ENCODE data around the gene KCTD19.
A peak's percentile ranks its signal among the peaks of the same experiment; 100 is the strongest.

The KCTD19 gene

DNA sequence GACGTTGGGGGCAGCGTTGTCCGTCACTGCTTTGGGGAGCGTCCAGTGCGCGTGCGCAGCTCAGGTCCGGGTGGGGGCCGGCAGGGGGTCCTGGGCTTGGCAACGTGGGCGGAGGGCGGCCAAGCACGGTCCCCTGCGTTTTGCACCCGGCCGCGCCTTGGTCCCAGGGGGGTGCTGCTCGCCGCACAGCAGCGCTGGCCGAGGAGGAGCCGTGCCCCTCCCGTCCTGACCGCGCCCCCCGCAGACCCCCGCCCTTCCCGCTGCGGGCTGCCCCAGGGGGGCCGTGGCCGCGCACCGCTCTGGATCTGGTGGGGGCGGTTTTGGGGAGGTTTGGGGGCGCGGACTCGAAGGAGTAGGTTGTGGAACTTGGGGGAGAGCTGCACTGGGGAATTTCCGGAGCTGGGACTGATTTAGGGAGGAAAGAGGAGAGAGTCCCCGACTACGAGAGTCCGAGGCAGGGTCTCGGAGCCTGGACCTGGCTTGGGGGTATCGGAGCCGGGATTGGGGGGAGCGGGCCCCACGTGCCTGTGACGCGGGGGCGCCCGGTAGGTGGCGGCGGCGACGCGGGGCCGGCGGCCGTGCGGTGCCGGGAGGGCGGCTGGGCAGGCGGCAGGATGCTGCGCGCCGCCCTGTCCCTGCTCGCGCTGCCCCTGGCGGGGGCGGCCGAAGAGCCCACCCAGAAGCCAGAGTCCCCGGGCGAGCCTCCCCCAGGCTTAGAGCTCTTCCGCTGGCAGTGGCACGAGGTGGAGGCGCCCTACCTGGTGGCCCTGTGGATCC lies 78.0 kb downstream of the KCTD19 start, which contains the start of gene SLC9A5:
Gene SLC9A5 (plus strand): TSS at position 579 of the 777 bp plus-strand sequence. CDS start 36 bp downstream, at position 615.
- Histone ChIP-seq H3K4me3 (ENCODE audit: insufficient read length, low read depth) (peak within 1 kb of the TSS; percentile 68), H3K9me3 (ENCODE audit: insufficient read depth, low read length) (no peaks in the 10 kb centered on the region), H3K9ac (ENCODE audit: insufficient read length, low read depth) (peak within 1 kb of the TSS; percentile 82), H3K27me3 (ENCODE audit: insufficient read depth, insufficient read length) (peaks cover 36% of the 10 kb centered on the region), H3K4me1 (ENCODE audit: insufficient read depth, insufficient read length) (peaks cover 34% of the 10 kb centered on the region), H3K36me3 (ENCODE audit: insufficient read depth, insufficient read length, low read length) (peaks cover 3% of the 10 kb centered on the region)
- no peak for TF ChIP-seq ZNF274 (IDR thresholded peaks at IDR 0.05; ENCODE audit: low read depth, low read length)
- TF ChIP-seq YY1 (IDR thresholded peaks at IDR 0.05; ENCODE audit: insufficient read depth, insufficient read length) = no peak
- TF ChIP-seq SUZ12 (IDR thresholded peaks at IDR 0.05; ENCODE audit: extremely low read depth, insufficient read depth, insufficient read length) = no peak
- DNase-seq (ENCODE audit: low read depth, low spot score) = no peak

DNA sequence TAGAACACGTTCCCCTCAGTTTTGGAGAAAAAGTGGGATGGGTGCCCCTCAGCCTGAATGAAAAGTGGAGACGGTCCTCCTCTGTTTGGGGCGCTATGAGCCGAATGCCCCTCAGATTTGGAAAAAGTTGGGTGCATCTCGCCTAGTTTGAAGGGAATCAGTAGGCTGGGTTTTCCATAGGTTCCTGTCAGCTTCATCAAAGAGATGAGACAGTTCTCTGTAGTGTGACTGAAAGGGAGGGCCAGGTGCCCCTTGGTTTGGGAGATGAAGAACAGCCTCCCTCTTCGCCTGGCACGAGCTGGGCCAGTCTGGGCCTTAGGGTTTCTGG lies 78.5 kb downstream of the KCTD19 start:
- no peak for TF ChIP-seq SUZ12 (IDR thresholded peaks at IDR 0.05; ENCODE audit: extremely low read depth, insufficient read depth, insufficient read length)
- TF ChIP-seq YY1 (IDR thresholded peaks at IDR 0.05; ENCODE audit: insufficient read depth, insufficient read length) = no peak
- no peak for TF ChIP-seq ZNF274 (IDR thresholded peaks at IDR 0.05; ENCODE audit: low read depth, low read length)
- no peak for DNase-seq (ENCODE audit: low read depth, low spot score)
- Histone ChIP-seq H3K9ac (ENCODE audit: insufficient read length, low read depth) (peak overlapping the region; percentile 82), H3K36me3 (ENCODE audit: insufficient read depth, insufficient read length, low read length) (peaks cover 3% of the 10 kb centered on the region), H3K9me3 (ENCODE audit: insufficient read depth, low read length) (no peaks in the 10 kb centered on the region), H3K27me3 (ENCODE audit: insufficient read depth, insufficient read length) (peaks cover 36% of the 10 kb centered on the region), H3K4me1 (ENCODE audit: insufficient read depth, insufficient read length) (peaks cover 35% of the 10 kb centered on the region), H3K4me3 (ENCODE audit: insufficient read length, low read depth) (peak overlapping the region; percentile 68)

DNA sequence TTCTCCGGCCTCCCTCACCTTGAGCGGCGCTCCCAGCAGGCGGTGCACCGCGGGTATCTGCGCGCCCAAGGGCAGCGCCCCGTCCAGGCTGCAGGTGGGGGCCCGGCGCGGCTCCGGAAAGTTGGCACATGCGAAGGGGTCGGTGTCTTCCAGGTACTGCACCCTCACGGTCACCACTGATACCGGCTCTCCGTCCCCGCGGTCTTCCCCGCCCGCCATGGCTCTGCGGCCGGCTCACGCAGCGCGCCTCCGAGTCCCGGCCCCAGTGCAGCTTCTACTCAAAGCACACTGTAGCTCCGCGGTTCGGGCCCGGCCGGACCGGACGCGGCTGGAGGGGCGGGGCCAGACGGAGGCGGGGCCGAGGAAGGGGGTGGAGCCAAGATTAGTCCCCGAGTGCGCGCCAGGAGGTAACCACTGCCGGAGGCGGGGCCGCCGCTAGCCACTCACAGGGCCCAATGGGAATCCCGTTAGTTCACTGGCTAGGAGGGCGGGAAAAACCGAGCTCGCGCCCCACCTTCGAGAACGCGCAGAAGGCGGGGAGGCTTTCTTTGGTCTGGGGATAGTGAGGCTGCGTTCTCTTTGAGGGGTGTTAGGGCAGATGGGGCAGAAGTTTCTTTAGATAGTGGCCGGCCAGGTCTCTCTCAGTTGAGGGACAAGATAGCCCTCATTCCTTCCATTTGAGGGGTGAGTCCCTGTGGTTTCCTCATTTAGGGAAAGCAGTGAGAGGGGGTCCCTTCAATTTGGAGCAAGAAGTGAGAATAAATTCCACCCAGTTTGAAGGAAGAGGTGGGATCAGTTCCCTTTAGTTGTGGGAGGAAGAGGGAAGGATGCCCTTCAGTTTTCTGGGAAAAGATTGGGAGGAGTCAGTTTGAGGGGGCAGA lies 79.1 kb downstream of the KCTD19 start, which contains the start of gene FHOD1:
Gene FHOD1 (minus strand): TSS at position 290 of the 881 bp plus-strand sequence. CDS start 71 bp downstream, at position 219.
- H3K4me1 ChIP-seq (ENCODE audit: insufficient read depth, insufficient read length) = peaks cover 35% of the 10 kb centered on the region
- no peaks in the 10 kb centered on the region for H3K9me3 ChIP-seq (ENCODE audit: insufficient read depth, low read length)
- peaks cover 36% of the 10 kb centered on the region for H3K27me3 ChIP-seq (ENCODE audit: insufficient read depth, insufficient read length)
- peak within 1 kb of the TSS; percentile 90 for H3K9ac ChIP-seq (ENCODE audit: insufficient read length, low read depth)
- peaks cover under 1% of the 10 kb centered on the region for H3K36me3 ChIP-seq (ENCODE audit: insufficient read depth, insufficient read length, low read length)
- peak; percentile 91 for DNase-seq (ENCODE audit: low read depth, low spot score)
- peak within 1 kb of the TSS; percentile 86 for H3K4me3 ChIP-seq (ENCODE audit: insufficient read length, low read depth)
- TF ChIP-seq YY1 (IDR thresholded peaks at IDR 0.05; ENCODE audit: insufficient read depth, insufficient read length) = no peak
- no peak for TF ChIP-seq SUZ12 (IDR thresholded peaks at IDR 0.05; ENCODE audit: extremely low read depth, insufficient read depth, insufficient read length)
- no peak for TF ChIP-seq ZNF274 (IDR thresholded peaks at IDR 0.05; ENCODE audit: low read depth, low read length)

DNA sequence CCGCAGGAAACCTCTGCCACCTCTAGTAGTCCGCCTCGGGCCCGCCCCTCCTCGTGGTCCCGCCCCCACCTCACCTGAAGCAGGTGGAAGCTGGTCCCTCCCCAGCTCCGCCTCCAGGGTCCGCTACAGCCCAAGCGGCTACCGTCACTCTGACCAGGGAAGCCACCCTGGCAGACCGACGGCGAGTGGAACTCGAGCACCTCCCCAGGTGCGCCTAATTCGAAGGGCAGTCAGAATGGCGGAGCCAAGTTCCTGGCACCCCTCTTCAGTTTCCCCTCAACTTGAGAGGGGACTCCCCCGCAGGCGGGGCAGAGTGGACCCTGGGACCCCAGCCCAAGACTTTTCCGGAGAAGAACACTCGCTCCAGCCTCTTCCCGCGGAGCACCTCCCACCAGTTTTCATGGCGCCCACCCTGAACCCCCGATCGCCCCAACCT lies 79.8 kb downstream of the KCTD19 start:
- H3K9me3 ChIP-seq (ENCODE audit: insufficient read depth, low read length) = no peaks in the 10 kb centered on the region
- H3K4me3 ChIP-seq (ENCODE audit: insufficient read length, low read depth) = peak overlapping the region; percentile 86
- H3K9ac ChIP-seq (ENCODE audit: insufficient read length, low read depth) = peak overlapping the region; percentile 90
- peaks cover 36% of the 10 kb centered on the region for H3K27me3 ChIP-seq (ENCODE audit: insufficient read depth, insufficient read length)
- TF ChIP-seq ZNF274 (IDR thresholded peaks at IDR 0.05; ENCODE audit: low read depth, low read length) (no peak), SUZ12 (IDR thresholded peaks at IDR 0.05; ENCODE audit: extremely low read depth, insufficient read depth, insufficient read length) (no peak), YY1 (IDR thresholded peaks at IDR 0.05; ENCODE audit: insufficient read depth, insufficient read length) (no peak)
- peaks cover 40% of the 10 kb centered on the region for H3K4me1 ChIP-seq (ENCODE audit: insufficient read depth, insufficient read length)
- peaks cover 2% of the 10 kb centered on the region for H3K36me3 ChIP-seq (ENCODE audit: insufficient read depth, insufficient read length, low read length)
- no peak for DNase-seq (ENCODE audit: low read depth, low spot score)

DNA sequence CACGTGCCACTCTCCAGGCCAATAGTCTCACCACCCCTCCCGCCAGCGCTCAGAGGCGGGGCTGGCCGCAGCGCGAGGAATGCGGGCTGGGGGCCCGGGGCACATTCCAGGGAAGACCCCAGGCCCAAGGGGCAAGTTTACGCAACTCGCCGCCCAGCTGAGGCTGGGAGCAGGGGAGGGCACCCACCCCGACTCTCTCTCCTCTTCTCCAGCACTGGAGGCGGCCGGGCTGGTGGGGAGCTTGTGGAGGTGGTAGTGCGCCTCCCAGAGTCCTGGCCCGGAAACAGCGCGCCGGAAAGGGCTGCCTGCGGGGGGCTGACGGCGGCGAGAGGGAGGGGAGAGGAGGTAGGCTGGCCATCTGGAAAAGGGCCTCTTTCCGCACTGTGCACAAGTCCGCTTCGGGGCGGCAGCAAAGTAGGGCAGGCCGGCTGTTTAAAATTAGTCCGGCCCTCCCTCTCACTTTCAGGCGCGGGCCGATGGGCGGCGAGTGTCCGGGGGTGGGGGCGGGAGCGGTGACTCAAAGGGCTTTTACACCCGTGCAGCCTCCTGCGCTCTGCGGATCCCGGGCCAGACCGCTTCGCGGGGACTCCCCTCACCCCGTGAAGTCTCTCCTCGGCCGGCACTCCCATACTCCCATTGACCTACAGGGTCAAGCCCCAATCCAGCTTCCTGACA lies 80.3 kb downstream of the KCTD19 start:
- TF ChIP-seq YY1 (IDR thresholded peaks at IDR 0.05; ENCODE audit: insufficient read depth, insufficient read length) = no peak
- no peak for TF ChIP-seq ZNF274 (IDR thresholded peaks at IDR 0.05; ENCODE audit: low read depth, low read length)
- TF ChIP-seq SUZ12 (IDR thresholded peaks at IDR 0.05; ENCODE audit: extremely low read depth, insufficient read depth, insufficient read length) = no peak
- H3K36me3 ChIP-seq (ENCODE audit: insufficient read depth, insufficient read length, low read length) = peaks cover 2% of the 10 kb centered on the region
- H3K9me3 ChIP-seq (ENCODE audit: insufficient read depth, low read length) = no peaks in the 10 kb centered on the region
- H3K4me3 ChIP-seq (ENCODE audit: insufficient read length, low read depth) = peak overlapping the region; percentile 86
- H3K9ac ChIP-seq (ENCODE audit: insufficient read length, low read depth) = peak overlapping the region; percentile 90
- peaks cover 43% of the 10 kb centered on the region for H3K4me1 ChIP-seq (ENCODE audit: insufficient read depth, insufficient read length)
- peak; percentile 84 for DNase-seq (ENCODE audit: low read depth, low spot score)
- H3K27me3 ChIP-seq (ENCODE audit: insufficient read depth, insufficient read length) = peaks cover 36% of the 10 kb centered on the region

DNA sequence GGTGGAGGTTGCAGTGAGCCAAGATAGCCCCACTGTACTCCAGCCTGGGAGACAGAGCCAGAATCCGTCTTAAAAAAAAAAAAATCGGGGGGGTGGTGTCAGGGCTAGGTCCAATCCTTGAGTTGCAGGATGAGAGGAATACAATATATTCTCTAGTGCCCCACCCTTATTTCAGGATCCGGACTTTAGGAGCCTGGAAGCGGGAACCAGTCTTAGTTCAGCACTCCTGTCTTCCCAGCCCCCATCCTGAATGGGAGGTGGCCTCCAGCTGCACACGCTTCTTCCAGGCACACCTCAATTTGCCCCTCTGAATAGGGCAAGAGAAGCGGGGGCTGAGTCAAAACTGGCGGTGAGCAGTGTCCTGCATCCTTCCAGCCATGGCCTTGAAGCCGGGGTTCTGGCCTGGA lies 80.9 kb downstream of the KCTD19 start:
- Histone ChIP-seq H3K27me3 (ENCODE audit: insufficient read depth, insufficient read length) (peaks cover 31% of the 10 kb centered on the region), H3K4me3 (ENCODE audit: insufficient read length, low read depth) (peak overlapping the region; percentile 86), H3K9ac (ENCODE audit: insufficient read length, low read depth) (peak overlapping the region; percentile 90), H3K9me3 (ENCODE audit: insufficient read depth, low read length) (no peaks in the 10 kb centered on the region), H3K4me1 (ENCODE audit: insufficient read depth, insufficient read length) (peaks cover 47% of the 10 kb centered on the region), H3K36me3 (ENCODE audit: insufficient read depth, insufficient read length, low read length) (peaks cover 2% of the 10 kb centered on the region)
- TF ChIP-seq SUZ12 (IDR thresholded peaks at IDR 0.05; ENCODE audit: extremely low read depth, insufficient read depth, insufficient read length) (no peak), ZNF274 (IDR thresholded peaks at IDR 0.05; ENCODE audit: low read depth, low read length) (no peak), YY1 (IDR thresholded peaks at IDR 0.05; ENCODE audit: insufficient read depth, insufficient read length) (no peak)
- DNase-seq (ENCODE audit: low read depth, low spot score) = no peak
